ENCODE measurements around the gene ZNF425.
"Not testable (repeated sequence)": the region's sequence is repeated elsewhere in the genome, so short reads cannot be mapped to it uniquely, and the experiment has no call there.

ZNF425 gene

DNA sequence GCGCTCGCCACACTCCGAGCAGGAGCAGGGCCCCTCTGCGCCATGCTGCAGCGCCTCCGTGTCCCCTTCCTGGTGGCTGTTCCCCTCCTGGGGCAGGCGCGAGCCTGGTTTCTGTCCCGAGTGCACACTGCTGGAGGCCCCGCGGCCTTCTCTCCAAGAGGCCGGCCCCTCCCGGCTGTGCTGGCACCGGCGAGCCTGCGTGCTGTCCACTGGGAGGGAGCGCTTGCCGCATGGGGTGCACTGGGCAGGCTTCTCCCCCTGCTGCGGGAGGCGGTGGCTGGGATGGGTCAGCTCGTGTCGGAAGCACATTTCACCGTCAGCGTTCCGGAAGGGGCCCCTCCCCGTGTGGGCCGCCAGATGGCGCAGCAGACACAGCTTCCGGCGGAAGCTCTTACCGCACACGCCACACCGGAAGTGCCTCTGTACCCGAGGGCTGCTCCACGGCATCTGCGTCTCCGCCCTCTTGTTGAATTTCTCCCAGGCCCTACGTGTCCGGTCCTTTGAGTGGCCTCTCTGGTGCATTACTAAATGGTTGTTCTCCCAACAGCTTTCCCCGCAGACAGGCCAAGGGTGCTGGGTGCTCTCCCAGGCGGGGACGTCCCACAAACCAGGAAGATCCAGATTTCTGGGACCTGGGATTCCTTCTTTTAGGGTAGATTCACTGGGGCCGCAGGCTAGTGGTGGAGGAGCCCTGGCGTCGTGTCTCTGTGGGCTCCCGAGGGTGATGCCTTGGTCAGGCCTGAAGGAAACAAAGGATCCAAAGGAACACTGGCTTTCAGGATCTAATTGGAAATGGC, 54.3 kb downstream of the ZNF425 start:
- DNase-seq, result peak; percentile 40

DNA sequence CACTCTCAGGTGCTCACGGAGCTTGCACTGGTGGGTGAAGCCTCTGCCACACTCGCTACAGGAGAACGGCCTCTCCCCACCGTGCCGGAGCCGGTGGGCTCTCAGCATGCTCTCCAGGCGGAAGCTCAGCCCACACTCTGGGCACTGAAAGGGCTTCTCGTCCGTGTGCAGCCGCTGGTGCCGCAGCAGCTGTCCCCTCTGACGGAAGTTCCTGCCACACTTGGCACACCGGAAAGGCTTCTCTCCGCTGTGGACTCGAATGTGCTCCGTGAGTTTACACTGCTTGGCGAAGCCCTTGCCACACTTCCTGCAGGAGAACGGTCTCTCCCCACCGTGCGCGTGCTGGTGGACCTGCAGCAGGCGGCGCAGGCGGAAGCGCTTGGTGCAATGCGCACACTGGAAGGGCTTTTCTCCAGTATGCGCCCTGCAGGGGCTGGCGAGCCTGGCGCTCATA, 54.9 kb downstream of the ZNF425 start:
- DNase-seq, result no peak

DNA sequence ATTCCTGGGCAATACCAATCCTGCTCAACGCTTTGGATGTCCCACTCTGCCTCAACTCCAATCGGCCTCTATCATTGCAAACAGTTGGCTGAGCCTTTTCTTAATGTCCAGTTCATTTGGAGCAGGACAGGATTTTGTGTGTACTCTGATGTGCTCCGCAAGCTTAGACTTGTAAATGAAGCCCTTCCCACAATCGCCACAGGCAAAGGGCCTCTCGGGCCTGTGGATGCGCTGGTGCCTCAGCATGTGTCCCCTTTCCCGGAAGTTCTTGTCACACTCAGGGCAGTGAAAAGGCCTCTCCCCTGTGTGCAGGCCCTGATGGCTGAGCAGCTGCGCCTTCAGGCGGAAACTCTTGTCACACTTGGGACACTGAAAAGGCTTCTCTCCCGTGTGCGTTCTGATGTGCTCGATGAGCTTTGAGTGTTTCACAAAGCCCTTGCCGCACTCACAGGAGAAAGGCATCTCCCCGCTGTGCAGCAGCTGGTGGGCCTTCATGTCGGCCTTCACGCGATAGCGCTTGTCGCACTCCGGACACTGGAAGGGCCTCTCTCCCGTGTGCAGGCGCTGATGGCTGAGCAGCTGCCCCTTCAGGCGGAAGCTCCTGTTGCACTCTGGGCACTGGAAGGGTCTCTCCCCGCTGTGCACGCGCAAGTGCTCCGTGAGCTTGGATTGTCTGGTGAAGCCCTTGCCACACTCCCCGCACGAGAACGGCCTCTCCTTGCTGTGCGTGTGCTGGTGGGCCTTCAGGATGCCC, 55.6 kb downstream of the ZNF425 start:
- no peak for DNase-seq

DNA sequence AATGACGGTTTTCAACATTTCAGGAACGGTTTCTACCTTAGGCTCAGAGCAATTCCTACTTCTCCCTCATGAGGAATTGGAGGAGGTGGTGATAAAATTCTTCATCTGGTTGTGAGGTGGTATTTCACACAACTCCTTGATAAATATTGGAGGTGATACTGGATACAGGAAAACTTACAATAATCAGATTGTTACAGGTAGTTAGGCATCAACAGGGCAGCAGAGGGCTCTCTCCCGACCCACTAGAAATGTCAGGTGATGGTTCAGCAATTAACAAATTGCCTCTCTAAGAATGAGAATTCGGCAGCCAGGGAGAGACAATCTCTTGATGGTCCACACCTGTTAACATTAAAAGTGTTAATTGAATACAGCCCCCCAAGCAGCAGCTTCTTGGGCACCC, 58.3 kb downstream of the ZNF425 start:
- DNase-seq, result no peak

DNA sequence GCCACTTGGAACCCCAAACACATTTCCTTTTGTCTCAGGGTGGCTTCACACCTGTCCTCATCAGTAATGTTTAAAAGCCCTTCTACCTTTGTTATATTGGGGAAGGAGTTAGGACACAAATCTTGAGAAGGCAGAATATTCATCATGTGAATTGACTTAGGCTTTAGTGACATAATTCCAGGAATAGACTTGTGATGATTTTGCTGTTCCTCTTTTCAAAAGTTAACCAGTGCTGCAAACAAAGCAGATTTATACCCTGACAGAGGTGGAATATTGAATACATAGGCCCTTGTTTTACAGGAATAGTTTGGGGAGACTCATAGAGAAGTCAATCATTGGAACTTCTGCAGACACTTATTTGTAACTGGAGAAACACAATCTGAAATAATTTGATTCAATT, 62.6 kb downstream of the ZNF425 start:
- no peak for DNase-seq

DNA sequence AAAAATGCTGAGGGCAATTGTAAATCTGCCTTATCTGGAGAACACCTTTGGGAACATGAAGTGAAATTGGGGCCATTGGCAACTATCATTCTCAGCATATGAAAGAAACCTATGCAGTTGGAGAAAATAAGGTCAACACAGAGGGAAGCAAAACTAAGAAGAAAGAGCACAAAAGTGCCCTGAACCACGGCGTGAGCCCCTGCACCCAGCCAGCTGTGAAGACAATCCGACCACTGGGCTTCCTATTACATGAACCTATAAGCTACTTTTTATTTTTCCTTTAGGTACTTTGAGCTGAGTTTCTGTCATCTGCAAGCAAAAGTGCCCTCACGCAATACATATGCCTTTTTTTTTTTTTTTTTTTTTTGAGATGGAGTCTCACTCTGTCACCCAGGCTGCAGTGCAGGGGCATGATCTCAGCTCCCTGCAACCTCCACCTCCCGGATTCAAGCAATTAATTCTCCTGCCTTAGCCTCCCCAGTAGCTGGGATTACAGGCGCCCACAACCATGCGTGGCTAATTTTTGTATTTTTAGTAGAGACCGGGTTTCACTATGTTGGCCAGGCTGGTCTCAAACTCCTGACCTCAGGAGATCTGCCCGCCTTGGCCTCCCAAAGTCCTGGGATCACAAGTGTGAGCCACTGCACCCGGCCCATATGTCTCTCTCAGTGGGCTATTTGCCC, 63.8 kb downstream of the ZNF425 start:
- not testable (repeated sequence) for DNase-seq

DNA sequence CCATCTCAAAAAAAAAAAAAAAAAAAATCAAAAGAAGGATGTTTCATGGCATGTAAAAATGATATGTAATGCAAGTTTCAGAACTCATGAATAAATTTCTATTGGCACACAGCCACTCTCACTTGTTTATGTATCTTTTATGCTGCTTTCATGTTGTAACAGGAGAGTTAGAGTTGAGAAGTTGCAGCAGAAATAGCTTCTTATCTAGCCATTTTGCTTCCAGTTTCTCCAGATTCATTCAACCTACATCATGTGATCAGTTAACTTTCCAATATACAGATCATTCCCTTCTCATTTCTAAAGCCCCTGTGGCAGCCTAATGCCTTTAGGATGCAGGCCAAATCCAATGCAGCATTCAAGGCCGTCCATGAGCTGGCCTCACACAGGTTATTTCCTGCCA, 66.0 kb downstream of the ZNF425 start:
- peak; percentile 19 for DNase-seq

DNA sequence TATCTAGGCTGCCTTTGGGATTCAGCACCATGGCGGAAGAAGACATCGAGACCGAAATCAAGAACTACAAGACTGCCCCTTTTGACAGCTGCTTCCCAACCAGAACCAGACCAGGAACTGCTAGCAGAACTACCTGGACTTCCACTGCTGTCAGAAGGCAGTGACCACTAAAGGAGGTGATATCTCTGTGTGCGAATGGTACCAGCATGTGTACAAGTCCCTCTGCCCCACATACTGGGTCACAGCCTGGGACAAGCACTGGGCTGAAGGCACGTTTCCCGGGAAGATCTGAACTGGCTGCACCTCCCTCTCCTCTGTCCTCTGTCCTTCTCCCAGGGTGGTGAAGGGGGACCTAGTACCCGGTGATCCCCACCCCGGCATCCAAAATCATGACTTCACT, 72.2 kb downstream of the ZNF425 start:
- DNase-seq, result no peak

DNA sequence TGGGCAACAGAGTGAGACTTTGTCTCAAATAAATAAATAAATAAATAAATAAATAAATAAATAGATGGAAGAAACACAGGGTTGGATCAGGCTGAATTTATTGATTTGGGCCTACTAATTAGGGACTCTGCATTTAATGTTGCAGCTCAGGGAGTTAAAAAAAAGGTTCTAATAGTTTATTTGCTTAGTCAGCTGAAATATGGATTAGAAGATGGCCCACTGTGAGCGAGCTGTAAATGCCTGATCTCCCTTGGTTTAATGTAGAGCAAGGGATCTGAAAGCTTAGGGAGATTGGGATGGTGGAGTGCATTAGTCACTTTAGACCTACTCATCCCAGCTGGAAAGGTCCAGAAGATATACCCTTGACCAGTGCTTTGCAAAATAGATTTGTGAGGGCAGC, 72.7 kb downstream of the ZNF425 start:
- DNase-seq, result no peak

Measured in right hindlimb (tissue), 1 donor.